HG02623 (cell line): ENCODE results near the gene MIF4GD.

Experiments used
- ATAC-seq: cut with Tn5 transposase; IDR thresholded peaks from one replicate; pipeline ENCODE4 v1.9.1; 2021; ENCODE audit warnings: moderate library complexity; ENCODE audit not compliant: unreplicated experiment

Gene MIF4GD

GRCh38 chr17:75238020-75238580 lies 32.9 kb downstream of the MIF4GD start:
- no peak for ATAC-seq

- ATAC-seq, result no peak
These were observed 33.7 kb downstream of the MIF4GD start for GRCh38 chr17:75237100-75238014.

GRCh38 chr17:75232786-75233185 lies 38.2 kb downstream of the MIF4GD start:
- no peak for ATAC-seq

- no peak for ATAC-seq
These were observed 39.1 kb downstream of the MIF4GD start for GRCh38 chr17:75231741-75232464.

- ATAC-seq, result no peak
These were observed 40.0 kb downstream of the MIF4GD start for GRCh38 chr17:75231071-75231470.

GRCh38 chr17:75228847-75229246 lies 42.2 kb downstream of the MIF4GD start:
- no peak for ATAC-seq

GRCh38 chr17:75228305-75228704 lies 42.7 kb downstream of the MIF4GD start:
- ATAC-seq, result no peak

- no peak for ATAC-seq
These were observed 43.3 kb downstream of the MIF4GD start for GRCh38 chr17:75227729-75228128.

GRCh38 chr17:75225016-75225415 lies 46.0 kb downstream of the MIF4GD start:
- ATAC-seq, result no peak

GRCh38 chr17:75219815-75220214 lies 51.2 kb downstream of the MIF4GD start:
- no peak for ATAC-seq

GRCh38 chr17:75218131-75218530 lies 52.9 kb downstream of the MIF4GD start:
- no peak for ATAC-seq
